DMS 273 (cell line): ENCODE results near the gene FBXL19.

Experiments used
- DNase-seq: peaks from one replicate; lab custom pipeline; 2025; ENCODE audit not compliant: unreplicated experiment; lab: John Stamatoyannopoulos, UW

FBXL19 gene

GRCh38 chr16:30984669-30985400, 61.5 kb downstream of the FBXL19 start, which contains the start of gene HSD3B7:
Gene HSD3B7, plus strand, starts transcription at chr16:30985207. Its CDS starts 452 bp downstream, at chr16:30985659.
- peak; percentile 95 for DNase-seq

- DNase-seq: peak; percentile 91
Measured at GRCh38 chr16:30985401-30986128, 62.2 kb downstream of the FBXL19 start.

DNA sequence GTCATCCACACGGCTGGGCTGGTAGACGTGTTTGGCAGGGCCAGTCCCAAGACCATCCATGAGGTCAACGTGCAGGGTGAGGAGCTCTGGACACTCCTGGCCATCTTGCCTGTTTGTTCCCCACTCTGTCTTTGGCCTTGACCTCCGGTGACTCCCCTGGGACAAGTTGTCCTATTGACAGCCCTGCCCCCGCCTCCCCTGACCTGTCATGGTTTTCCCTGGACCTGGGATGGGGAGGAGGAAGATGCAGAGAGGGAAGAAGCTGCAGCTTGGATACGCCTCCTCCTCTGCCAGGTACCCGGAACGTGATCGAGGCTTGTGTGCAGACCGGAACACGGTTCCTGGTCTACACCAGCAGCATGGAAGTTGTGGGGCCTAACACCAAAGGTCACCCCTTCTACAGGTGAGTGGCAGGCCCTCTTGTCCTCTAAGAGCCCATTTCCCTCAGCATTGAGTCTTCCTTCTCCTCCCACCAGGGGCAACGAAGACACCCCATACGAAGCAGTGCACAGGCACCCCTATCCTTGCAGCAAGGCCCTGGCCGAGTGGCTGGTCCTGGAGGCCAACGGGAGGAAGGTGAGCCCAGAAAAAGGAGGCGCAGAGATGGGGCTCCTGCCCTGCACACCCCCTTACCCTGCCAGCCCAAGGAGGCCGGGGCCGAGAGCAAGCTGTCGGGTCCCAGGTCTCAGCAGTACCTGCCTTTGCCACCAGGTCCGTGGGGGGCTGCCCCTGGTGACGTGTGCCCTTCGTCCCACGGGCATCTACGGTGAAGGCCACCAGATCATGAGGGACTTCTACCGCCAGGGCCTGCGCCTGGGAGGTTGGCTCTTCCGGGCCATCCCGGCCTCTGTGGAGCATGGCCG, 63.0 kb downstream of the FBXL19 start:
- no peak for DNase-seq

GRCh38 chr16:30987581-30988190, 64.3 kb downstream of the FBXL19 start:
- no peak for DNase-seq

GRCh38 chr16:30989469-30990047, 66.2 kb downstream of the FBXL19 start:
- no peak for DNase-seq

DNA sequence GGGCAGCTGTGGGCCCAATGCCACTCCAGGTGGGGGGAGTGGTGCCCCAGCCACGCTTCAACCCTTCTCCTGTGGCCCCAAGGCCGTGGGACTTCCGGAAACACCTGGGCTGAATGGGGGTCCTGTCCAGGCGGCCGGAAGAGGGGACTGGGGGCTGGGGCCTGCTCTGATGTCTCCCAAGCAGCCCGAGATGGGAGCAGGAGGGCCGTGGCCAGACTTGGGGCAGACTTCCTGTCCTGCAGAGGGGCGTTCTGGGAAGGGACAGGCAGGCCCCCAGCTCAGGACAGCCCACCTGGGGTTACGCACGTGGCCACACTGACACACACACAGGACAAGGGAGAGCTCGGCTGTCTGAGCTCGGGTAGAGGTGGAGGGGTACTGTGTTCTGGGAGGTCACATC, 66.7 kb downstream of the FBXL19 start:
- no peak for DNase-seq

GRCh38 chr16:30991052-30991451, 67.7 kb downstream of the FBXL19 start:
- DNase-seq: no peak

DNA sequence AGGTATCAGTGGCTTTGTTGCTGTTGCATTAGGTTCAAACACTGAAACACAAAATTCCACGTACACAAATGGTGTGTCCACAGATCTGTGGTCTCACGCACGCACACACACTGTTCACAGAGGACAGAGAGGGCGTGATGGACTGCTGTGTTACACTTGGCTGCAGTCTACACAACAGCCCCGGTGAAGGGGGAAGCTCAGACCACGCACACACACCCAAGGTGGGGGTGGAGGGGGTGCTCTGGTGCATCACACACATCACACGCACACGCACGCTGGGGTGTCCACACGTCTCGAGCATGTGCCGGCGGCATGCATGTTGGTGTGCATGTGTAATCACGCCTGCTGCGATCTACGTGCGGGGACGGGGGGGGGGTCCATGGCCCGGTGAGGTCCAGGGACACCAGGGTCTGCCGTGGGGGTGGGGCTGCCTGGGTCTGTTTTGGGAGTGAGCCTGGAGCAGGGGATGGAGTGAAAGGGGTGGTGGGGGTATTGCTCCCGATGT, 69.0 kb downstream of the FBXL19 start:
- DNase-seq: no peak

GRCh38 chr16:30992931-30993816, 69.8 kb downstream of the FBXL19 start:
- no peak for DNase-seq

- no peak for DNase-seq
Measured at GRCh38 chr16:30995927-30996323, 72.6 kb downstream of the FBXL19 start.

DNA sequence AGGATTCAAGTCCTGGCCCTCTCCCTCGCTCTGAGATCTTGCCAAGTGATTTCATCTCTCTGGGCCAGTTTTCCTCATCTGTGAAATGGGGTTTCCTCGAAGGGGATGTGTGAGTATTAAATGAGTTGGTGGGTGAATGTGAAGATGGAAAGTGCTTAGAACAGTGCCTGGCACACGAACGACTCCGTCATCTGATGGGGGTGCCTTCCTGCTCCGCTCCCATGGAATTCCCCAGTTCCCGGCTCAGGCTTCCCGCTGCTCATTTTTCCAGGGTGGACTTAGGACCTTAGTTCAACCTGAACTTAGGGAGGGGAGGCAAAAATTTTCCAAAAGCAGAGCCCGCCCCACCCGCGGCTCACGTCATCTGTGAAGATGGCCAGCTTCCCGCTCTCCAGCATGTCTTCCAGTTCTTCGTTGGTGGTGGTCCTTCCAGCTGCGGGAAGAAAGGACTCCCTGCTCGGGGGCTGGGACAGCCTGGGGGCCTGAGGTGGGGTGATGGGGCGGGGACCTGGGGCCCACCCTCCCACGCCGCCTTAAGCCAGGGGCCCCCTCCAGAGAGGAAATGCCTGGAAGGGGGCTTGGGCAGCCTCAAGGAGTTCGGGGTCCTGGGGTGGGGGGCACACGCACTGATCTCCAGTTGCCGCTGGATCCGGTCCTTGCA, 73.1 kb downstream of the FBXL19 start:
- DNase-seq: no peak

DNA sequence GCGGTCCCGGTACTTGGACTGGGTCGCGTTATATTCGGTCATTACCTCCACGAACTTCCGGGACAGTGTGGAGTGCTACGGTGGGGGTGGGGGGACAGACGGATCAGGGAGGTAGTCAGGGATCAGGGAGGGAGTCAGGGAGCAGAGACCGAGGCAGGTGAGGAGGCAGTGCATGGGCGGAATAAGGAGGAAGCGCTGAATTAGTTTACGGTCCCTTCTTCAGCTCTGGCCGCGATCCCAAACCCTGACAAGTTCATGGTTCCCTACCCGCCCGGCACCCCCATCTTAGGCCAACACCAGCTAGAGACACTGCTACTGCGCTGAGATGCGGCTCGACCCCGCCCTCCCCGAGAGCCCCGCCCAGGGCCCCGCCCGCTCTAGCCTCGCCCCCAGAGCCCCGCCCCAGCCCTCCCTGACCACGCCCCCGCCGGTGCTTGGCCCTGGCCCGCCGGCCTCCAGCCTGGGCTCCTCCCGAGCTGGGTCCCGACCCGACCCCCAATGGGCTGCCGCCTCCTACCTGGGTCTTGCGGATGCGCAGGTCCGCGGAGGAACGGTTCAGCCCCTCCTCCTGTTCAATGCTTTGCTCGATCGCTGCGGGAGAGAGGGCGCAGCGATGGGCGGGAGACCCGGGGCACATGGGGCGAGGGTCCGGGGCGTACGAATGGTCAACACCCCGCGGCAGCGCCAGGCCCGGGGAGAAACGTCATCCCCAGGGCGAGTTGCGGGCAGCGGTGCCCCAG, 73.8 kb downstream of the FBXL19 start:
- no peak for DNase-seq

GRCh38 chr16:30997725-30998711, 74.6 kb downstream of the FBXL19 start:
- DNase-seq: no peak
